HG02938 (cell line): ENCODE measurements around the gene FFAR4.

ENCODE experiments used
- ATAC-seq: cut with Tn5 transposase; IDR thresholded peaks from one replicate; pipeline ENCODE4 v1.9.1; 2021; ENCODE audit warnings: mild to moderate bottlenecking, moderate library complexity; ENCODE audit not compliant: unreplicated experiment

The FFAR4 gene

DNA sequence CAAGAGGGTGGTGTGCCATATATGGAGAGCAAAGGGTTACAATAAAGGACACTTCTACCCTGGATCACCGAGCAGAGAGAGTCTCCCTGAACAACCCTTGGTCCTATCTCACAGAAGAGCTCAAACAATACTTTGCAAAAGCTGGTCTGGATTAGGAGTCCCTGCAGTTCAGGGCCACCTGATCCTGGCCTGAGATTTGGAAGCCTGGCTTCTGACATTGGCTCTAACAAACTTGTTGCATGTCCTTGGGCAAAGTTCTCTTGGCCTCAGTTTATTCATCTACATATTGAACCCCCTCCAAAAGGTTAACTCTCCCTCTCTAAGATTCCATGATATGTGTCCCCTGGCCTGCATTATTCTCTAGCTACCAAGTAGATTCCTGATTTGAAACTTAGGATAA is 32.9 kb downstream of the FFAR4 start:
- no peak for ATAC-seq

DNA sequence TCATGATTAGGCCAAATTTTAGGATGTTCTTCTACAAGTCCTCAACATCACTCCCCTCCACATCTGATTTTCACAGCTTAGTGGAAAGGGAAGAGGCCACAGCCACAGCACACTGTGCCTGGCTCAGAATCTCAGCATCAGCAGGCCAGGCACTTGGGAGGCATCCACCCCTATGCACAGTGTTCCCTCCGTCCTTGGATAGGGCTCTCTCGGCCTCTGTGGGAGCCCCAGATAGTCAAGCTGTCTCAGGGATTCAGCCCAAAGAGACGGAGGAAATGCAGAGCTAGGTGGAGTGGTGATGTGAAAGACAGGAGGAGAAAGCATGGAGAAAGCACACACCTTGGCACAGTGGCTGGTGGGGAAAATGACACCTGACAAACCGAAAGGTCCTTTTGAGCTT is 33.3 kb downstream of the FFAR4 start:
- no peak for ATAC-seq

DNA sequence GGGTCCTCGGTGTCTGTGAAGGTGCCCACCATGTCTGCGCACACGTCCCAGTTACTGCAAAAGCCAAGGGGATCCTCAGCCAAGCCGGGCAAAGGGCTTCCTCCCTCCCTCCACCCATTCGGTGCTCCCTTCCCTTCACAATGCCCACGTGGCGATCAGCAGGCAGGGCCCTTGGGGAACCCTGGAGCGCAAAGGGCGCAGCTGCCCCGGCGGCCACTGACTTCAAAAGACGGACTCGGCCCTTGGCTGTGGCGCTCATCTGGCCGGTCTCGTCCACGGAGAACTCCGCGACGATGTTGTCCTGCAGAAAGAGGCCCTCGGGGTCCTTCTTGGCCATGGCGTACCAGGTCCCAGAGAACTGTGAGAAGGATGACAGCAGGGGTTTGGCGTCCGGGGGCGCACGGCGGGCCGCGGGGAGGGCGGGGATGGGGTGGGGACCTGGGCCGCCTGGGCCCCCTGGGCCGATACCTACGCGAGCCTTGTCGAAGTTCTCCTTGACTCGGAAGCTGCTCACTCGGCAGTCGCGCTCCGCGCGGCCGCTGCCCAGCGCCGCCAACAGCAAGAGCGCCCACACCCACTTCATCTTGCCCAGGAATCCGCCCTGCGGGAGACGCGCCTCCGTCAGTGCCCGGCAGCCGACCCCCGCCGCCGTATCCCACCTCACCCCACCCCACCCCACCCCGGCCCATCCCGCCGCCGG is 34.1 kb downstream of the FFAR4 start:
- ATAC-seq, result no peak

DNA sequence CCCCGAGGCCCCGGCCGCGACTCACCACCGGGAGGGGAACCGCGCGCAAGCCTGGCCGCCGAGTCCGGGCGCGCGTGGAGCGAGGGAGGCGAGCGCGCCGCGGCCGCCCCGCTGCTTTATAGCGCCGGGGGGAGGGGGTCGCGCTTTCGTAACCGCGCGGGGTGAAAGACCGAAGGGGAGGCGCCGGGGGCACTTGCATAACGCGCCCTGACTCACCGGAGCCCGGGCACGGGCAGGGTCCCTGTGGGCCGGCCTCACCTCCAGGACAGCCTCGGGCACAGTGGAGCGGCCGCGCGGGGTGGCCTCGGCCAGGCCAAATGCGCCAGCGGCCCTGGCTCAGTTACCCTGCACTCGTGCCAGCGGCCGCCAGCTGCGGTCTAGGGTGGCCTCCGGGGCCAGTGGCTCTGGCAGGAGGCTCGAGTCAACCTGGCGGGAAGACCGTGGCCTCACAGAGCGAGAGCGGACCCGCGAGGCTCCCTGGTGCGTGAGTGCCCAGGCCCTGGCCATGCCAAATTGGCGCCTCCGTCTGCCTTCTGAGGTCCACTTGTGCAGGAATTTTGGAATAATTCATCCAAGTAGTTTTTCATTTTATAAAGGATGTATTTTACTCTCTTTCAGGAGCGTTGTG is 34.8 kb downstream of the FFAR4 start, which contains the start of gene RBP4:
RBP4 (minus strand) TSS at position 90 of the 628 bp plus-strand sequence. CDS start 207 bp downstream, outside the sequence.
- no peak for ATAC-seq

DNA sequence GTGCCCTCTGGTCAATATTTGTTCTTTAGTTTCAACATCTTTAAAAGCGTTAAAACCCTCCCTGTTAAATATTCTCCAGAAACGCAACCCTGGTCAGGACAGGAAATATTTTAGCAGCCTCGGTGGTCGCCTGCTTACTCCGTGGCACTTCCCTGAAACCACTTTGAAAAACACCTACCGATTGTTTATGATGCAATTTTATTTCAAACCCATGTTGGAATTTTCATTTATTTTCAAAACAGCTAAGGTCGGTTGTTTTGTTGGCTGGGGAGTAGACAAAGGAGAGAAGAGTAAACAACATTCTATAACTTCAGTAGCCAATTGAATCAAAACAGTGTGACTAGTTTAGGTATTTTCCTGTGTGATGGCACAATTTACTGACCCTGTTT is 35.3 kb downstream of the FFAR4 start:
- no peak for ATAC-seq

DNA sequence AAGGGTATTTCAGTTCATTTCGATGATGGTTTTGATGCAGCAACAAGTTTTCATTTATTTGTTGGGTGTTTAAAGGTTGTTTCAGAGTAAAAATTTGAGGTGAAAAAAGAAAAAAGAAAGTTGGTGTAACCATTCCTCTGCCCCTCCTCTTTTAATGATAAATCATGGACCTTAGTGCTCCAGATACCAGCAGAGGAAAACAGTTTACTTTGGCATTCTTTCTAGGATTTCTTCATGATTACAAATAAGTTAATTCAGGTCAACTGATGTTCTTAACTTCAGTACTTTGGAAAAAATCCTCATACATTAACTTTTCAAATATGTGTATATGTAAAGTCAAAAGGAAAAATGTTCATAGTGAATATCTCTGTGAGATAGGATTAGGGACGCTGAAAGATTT is 36.6 kb downstream of the FFAR4 start:
- ATAC-seq, result no peak

DNA sequence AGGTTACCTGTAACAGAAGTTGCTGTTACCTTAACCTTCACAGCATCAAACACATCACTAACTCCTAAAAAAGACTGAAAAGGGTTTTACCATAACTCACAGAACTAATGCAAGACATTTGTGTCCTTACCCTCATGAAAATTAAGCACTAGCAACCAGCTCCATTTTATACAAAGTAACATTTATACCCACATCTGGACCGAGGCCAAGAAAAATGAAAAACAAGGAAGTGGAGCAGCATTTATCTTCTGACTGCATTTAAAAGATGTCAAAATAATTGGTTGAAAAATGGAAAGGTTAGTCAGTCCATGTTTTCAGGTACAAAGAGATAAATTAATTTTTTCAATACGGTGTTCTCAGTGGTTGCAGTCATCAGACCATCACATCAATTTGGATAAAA is 37.7 kb downstream of the FFAR4 start:
- no peak for ATAC-seq

DNA sequence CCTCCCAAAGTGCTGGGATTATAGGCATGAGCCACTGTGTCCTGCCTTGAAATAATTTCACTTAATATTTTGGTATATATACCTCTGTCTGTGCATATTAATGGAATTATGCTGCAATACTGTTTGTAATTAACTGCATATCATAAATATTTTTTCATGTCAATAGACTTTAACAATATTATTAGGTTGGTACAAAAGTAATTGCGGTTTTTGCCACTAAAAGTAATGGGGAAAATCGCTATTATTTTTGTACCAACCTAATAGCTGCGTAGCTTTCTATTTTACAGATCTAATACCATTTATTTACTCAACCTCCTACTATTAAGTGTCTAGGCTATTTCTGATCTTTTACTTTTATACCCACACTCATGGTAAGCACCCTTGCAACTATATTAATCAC is 42.0 kb downstream of the FFAR4 start:
- no peak for ATAC-seq

DNA sequence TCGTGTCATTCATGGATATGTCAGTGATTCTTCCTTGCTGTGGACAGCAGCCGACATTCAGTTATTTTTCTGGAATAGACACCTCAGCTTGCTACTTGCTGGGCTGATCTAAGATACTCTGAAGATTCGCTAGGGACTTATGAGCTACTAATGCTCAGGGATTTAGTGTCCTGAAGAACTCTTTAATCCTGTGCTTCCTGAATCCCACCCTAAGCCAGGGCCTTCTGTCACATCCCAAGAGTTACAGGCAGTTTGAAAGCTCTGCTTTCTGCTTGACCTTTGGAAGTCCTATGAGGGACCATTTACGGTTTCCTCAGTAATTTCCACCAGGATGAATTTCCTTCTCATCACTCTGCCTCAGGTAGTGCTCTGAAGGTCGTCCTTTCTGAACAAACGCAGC is 45.8 kb downstream of the FFAR4 start, which contains the start of gene PDE6C:
PDE6C (plus strand) TSS at position 227 of the 400 bp plus-strand sequence. CDS start 189 bp downstream, outside the sequence.
- no peak for ATAC-seq

DNA sequence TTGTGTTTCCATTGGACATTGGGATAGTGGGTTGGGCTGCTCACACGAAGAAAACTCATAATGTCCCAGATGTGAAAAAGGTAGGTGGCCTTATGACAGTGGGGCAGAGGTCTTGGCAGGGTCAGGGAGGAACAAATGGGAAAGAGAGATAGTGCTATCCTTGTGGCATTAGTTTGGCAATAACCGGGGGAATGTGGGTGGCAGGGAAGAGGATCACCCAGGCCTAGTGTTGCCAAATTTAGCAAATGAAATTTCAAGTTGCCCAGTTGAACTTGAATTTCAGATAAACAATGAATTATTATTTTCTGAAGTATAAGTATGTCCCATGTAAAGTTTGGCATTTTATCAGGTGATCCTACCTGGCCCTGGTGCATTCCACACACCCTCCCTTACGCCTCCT is 46.7 kb downstream of the FFAR4 start:
- ATAC-seq, result no peak

DNA sequence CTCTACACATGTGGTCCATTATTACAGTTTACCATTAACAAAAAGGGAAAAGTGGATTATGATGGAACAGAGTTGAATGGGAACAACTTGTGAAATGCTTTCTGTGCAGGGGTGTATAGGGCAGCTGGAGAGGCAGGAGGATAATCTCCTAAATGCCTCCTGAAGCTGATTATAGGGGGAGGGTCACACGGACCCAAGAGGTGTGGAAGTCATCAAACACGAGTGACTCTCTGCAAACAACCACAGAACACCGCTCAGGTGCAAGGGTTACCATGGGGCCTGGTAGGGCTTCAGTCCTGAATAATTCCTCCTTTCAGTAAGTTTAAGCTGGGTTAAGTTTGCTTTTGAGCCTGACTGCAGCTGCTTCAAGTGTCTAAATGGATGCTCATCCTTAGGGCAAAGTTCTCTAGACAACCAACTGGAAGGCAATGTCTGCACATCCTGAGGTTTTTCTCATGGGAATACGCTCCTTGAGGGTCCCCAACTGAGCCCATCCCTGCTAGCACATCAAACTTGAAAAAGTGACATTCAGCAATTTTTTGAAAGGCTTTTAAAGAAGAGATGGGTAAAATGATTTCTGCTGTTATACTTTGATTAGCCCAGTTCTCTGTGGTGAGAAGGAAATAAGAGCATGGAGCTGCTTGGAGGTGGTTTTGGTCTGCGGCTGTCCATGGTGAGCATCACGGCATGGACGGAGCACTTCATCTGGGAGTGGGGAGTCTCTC is 47.8 kb downstream of the FFAR4 start:
- ATAC-seq, result no peak

DNA sequence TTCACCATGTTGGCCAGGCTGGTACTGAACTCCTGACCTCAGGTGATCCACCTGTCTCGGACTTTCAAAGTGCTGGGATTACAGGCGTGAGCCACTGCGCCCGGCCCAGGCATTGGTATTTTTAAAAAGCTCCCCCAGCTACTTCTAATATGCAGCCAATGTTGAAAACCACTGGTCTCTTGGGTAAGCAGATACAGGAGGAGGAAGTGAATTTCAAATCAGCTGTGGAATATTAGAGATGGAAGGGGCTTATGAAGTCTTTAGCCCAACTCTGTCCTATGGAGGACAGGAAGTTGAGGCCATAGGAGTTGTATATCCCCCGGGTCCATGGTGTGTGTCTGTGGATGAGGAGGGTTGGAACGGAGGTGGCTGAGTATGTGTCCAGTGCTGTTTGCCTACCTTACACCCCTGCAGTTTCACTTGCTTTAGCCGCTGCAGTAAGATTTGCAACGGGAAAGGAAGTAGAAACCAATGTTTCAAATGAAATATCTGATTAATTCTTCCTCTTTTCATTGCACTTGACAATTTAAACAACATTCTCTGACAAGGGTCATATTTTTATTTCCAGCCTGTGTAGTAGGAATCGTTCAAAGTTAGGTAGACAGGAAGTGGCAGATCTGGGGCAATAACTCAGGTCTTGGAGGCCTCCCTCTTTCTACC is 49.2 kb downstream of the FFAR4 start:
- no peak for ATAC-seq

DNA sequence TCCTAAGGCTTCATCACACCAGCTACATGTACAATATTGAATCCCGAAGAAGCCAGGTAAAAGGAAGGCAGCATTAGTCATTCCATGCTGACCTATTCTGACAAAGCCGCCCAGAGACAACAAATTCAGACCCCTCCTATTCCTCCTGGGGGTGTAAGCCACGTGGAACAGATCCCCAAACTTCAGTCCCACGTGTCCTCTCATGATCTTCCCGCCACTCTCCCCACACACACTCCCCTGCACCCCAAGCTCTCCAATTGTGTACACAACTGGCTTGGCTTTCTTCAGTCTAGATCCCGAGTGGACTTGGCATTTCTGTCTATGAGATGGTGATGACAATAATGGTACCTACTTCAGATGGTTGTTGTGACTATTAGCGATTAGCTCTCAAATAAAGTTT is 54.5 kb downstream of the FFAR4 start:
- no peak for ATAC-seq

DNA sequence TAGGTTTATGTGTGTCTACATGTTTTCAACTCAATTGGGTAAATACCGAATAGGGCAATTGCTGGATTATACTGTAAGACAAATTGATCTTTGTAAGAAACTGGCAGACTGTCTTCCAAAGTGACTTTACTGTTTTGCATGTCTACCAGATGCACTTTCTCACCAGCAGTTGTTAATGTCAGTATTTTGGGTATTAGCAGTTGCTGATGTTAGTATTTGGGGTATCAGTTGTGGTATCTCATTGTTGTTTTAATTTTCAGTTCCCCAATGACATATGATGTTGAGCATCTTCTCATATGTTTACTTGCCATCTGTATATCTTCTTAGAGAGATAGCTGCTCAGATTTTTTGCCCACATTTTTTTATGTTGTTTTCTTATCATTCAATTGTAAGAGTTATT is 56.5 kb downstream of the FFAR4 start:
- ATAC-seq, result no peak

DNA sequence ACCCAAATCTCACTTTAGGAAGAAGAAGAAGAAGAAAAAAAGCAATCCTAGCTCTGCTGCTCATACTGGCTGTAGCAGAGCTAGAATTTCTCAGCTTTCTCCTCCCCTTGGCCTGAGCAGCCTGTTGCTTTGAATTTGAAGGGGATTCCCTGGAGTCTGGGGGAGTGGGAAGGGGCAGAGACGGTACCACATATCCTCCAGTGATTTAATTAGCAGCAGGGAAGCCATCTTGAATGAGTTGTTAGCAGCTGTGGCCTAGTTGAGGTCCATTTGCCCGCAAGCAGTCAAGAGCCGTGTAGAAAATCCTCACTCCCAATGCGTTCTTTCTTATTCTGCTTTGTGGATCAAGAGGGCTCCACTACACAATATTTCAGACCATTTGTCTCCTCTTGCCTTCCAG is 62.4 kb downstream of the FFAR4 start:
- no peak for ATAC-seq

DNA sequence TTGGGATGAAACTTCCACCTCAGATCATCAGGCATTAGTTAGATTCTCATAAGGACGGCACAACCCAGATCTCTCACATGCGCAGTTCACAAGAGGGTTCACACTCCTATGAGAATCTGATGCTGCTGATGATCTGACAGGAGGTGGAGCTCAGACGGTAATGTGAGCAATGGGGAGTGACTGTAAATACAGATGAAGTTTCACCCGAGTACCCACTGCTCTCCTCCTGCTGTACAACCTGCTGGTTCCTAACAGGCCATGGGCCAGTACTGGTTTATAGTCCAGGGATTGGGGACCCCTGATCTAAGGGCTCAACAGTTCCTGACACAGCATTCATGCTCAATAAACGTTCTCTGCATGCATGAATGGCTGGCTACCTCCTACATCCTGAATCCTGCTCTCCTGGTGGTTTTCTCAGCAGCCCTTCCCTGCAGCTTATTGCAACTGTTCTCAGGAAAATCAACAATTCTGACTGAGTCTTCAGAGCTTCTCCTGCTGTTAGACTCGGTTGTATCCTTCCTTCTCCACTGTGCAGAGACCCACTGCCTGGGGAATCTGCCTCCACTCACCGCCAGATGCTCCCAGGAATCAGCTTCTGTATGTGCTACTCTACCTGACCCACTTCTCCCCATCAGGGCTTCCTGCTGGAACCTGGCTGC is 63.3 kb downstream of the FFAR4 start:
- no peak for ATAC-seq

DNA sequence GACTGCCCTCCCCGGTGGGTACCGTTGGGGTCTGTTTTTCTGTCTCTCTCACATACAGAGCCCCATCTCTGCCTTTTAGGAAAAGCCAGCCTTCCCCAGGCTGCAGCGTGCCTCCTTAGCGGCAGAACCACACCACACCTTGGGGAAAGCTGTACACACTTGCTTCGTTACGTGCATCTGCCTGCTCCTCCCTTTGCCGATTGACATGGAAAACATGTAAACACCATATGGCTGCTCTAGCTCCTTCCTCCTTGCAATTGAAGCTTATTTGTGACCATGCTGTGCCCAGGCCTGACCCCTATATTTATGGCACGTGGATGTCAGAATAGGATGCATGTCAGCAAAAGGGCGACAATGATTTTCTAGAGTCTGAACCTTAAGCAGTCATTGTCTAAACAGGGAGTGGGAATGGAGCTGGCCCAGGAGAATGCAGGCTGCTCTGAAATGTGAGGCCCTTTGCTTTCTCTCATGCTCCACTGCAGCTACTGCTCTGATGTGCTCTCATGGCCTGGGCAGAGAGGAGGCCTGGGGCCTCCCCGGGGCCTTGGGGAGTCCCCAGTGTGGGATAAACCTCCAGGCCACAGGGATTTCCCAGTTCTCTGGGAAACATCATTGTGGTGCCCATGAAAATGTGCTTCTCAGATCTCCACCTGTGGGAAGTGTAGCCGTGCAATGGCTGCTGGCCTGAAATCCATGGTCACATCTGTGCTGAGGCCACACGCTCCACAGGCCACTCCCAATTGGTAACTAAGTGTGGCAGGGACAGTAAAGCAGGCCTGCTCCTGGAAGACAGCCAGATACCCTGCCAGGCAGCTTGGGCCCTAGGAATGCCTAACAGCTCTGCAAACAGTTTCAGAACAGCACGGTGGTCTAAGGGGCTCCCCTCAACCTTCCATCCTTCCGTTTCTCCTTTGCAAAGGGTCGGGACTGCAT is 64.4 kb downstream of the FFAR4 start:
- no peak for ATAC-seq
